GM19099 (cell line): ENCODE results near the gene NHLRC2.
A peak's percentile ranks its signal among the peaks of the same experiment; 100 is the strongest.

Experiments used
- POLR2A ChIP-seq: IDR thresholded peaks from 3 replicates; pipeline ENCODE4 v1.6.1; 2011; ENCODE audit warnings: low read depth; ENCODE audit not compliant: insufficient read length; ENCODE audit errors: extremely low read depth

The NHLRC2 gene

DNA sequence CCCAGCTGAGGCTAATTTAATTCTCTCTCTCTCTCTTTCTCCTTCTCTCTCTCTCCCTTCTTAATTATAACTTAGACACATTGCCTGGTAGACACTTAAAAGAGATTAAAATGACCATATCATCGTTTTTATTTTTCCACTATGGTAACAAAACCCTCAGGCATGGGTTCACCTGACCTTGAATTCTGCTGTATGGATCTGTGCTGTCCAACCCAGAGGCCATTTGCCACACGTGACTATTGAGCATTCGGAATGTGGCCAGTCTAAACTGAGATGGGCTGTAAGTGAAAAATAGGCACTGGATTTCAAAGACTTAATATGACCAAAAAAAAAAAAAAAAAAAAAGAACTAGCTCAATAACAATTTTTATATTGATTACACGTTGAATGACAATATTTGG is 93.6 kb downstream of the NHLRC2 start:
- no peak for TF ChIP-seq POLR2A

DNA sequence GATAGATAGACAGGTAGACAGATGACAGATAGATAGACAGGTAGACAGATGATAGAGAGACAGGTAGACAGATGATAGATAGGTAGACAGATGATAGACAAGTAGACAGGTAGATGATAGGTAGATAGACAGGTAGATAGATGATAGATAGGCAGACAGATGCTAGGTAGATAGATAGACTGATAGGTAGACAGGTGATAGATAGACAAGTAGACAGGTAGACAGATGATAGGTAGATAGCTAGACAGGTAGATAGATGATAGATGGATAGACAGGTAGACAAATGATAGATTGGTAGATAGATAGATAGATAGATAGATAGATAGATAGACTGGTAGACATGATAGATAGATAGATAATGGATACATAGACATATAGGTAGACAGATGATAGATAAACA is 95.8 kb downstream of the NHLRC2 start:
- TF ChIP-seq POLR2A: no peak

DNA sequence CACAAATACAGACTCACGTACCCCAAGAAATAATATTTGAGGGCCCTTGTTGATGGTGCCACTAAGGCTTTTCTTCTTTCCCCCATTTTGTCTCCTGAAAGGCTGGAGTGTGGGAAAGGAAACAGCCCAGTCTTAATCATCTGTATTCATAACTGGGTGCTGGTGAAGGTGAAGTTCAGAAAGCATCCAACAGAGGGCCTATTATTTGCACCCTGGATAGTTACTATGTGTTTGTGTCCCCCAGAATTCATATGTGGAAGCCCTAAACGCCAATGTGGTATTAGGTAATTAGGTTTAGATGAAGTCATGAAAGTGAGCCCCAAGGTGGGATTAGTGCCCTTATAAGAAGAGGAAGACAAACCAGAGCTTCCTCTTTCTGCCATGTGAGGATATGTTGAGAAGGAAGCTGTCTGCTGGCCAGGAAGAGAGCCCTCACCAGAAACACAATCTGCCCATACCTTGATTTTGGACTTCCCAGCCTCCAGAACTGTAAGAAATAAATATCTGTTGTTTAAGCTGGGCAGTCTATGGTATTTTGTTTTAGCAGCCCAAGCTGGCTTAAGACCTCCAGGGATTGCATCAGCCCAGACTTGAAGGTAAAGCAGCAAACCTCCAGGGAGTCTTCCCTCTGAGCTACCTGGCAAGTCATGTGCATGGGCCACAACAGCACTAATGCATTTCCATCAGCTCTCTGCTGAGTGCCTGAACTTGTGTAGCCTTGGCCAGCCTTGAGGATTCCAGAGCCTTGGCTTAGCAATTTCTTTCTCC is 99.2 kb downstream of the NHLRC2 start:
- no peak for TF ChIP-seq POLR2A

DNA sequence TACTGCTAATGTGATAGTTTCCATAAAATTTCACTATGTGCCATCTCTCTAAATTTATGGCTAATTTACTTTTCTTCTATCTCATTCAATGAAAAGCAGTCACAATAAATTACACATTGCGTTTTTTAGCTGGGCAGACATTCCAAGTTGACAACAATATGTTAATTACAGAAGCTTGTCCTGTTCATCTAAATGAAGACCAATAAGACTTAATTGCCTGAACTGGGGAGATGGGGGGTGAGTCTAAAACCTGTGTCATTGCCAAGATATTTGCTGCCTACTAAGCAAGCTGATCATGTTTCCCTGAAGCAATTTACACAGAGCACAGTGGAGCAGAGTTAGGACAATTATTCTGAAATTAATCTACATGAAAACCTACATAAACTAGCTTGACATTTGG is 99.9 kb downstream of the NHLRC2 start:
- TF ChIP-seq POLR2A: no peak

DNA sequence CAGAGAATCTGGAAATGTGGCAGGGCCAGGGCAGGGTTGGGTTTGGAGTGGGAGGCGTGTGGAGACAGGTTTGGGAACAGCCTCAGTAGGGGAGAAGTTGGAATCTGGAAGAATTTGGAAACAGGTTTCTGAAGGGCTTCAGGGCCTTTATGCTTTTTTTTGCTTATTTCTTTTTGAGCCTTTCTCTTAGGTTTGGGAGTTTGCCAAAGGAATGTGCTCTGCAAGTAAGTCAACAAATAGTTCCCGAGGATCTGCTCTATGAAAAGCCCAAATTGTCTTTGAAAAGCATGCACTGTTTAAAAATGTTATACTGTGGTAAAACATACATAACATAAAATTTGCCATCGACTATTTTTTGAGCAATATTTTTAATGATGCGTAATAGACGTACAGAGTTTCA is 102.6 kb downstream of the NHLRC2 start:
- no peak for TF ChIP-seq POLR2A

DNA sequence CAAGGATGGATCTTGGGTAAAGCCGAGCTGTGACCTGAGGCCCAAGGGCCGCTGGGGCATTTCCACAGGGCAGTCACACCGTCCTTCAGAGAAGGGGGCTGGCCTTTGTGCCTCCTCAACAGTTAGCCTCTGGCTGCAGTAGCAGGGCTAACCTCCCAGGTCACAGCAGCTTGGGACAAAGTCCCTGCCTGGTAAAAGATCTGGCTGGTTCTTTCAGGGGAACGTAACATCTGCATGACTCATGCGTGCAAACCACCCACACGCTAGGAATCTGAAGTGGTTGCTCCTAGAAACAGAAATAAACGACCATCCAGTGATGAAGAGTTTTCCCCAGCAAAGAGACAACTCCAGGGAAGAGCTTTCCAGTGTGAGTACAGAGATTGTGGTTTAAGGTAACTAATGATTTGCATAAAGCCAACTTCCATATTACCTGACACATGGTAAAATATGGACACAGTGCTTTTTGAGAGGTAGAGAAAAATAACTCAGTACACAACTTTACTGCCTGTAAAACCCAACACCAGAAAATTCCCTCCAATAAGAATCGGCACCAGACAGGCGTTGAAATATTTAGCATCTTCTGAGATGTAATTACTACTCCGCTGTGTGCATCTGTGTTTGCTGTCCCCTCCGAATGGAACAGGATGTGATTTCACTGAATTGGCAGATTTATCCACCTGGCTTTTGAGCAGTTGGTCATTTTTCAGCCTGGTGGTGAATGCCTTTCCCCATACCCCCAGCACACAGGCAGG is 104.3 kb downstream of the NHLRC2 start:
- no peak for TF ChIP-seq POLR2A

DNA sequence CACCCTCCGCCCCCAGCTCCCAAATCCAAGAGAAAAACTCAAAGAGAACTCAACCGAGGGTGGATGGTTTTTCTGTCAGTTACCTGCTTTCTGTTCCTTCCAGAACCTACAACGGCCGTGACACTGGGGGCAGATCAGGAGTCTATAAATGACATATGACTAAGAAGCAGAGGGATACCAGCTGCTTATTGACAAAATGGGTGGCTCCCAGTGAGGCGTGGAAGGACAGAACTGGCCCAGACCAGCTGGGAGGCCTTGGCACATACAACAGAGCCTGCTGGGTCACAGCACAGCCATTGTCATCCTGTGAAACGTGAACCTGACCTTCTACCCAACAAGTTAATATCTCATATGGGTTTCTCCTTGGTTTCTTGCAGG is 104.9 kb downstream of the NHLRC2 start:
- TF ChIP-seq POLR2A: peak; percentile 15

DNA sequence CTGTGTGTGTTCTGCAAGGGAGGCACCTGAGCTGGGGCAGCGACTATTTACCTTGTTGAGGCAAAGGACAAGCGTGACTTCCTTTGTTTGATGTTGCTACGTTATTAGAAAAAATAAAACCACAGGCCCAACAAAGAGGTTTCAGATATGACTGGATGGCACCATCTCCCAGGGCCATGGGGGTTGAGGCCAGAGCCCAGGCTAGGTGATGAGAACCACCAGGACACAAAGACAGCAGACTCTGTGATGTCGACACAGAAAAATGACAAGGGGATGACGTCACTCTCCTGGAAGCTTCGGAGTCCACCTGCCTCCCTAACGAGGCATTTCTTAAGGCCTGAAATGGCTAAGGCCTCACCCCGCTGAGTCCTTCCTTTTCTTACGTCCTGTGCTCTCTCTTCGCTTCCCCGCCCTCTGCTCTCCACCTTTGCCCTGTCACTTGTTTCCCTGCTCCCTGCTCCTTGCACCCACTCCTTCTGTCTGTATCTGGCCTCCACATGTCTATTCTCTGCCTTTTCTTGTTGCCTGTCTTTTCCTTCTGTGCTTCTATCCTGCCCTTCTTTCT is 106.2 kb downstream of the NHLRC2 start:
- TF ChIP-seq POLR2A: no peak

DNA sequence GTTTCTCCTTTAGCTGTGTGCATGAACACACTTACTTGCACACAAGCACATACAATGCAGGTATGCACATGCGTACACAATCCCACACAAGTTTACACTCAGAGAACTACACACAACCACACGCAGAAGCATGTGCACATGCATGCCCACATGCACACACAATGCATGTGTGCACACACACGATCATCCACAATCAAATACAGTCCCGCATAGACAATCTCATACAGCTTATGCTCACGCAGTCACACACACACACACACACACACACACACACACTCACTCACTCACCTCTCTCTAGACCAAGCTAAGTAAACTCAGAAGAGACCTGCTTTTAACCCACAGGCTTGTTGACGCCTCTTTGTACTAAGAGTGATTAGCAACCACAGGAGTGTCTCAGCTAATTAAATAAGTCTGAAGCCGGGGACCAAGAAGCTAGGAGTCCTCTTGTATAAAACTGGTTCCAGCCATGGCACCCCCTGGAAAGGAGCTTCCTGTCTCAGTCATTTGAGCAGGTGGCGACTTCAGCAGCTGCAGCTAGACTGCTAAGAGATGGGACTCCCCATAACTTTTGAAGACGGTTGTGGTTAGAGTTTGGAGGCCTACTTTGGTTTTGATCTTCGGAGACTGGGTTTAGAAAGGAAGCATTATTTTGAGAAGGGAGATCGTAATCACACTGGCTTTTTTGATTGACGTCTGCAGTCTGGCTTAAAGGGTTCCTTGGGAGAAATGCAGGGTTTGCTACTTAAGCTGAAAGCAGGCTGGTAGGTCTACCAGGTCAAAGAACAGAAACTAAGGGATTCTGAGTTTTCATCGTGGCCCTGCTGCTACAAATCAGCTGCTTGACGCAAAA is 106.9 kb downstream of the NHLRC2 start:
- TF ChIP-seq POLR2A: no peak

DNA sequence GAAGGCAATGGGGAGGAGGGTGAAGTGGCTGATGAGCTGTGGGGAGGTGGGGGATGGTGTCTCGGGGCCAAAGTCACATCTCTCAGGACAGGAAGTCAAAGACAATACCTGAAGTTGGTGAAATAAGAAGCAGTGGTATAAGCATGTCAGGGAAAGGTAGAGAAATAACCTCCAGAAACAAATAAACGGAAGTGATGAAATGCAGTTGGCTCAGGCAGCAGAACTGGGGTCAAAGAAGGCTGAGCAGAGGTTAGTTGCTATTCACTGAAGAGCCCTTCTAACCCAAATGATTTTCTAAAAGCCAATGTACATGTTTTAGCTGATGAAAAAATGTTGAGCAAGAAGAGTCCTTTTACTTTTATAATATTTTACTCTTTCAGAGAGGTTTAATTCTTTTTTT is 110.6 kb downstream of the NHLRC2 start:
- no peak for TF ChIP-seq POLR2A

DNA sequence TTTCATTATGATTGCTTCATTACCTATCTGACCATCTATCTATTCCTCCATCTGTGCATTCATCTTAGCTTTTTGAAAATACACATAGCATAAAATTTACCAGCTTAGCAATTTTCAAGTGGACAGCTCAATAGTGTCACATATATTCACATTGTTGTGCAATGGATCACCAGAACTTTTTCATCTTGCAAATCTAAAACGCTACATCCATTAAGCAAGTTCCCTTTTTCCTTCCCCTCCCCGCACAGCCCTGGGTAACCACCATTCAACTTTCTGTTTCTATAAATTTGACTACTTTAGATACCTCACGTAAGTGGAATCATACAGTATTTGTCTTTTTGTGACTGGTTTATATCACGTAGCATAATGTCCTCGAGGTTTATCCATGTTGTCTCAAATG is 111.2 kb downstream of the NHLRC2 start:
- TF ChIP-seq POLR2A: no peak
